PFSK-1 (cell line): ENCODE results near the gene ZNF177. TPM values are rescaled to one million over a fixed set of nuclear protein-coding genes. Genes with fewer than 3 reads are reported as not detected.

Experiments
- FOXP2 ChIP-seq: optimal IDR thresholded peaks from 2 replicates; pipeline ENCODE3; 2011; ENCODE audit warnings: borderline replicate concordance, control low read depth, inconsistent platforms; ENCODE audit not compliant: insufficient read depth; ENCODE audit errors: extremely low read length, extremely low read depth
- POLR2AphosphoS5 ChIP-seq: IDR thresholded peaks from 2 replicates; pipeline ENCODE4 v1.6.1; 2012; ENCODE audit warnings: low read depth, mild to moderate bottlenecking, control low read depth, low read length, moderate library complexity
- SIN3A ChIP-seq: IDR thresholded peaks from 2 replicates; pipeline ENCODE4 v1.6.1; 2012; ENCODE audit warnings: mild to moderate bottlenecking, low read length, moderate library complexity, borderline replicate concordance; ENCODE audit not compliant: insufficient read depth
- TAF1 ChIP-seq: IDR thresholded peaks from 2 replicates; pipeline ENCODE4 v1.6.1; 2012; ENCODE audit warnings: low read length, control low read depth, borderline replicate concordance; ENCODE audit not compliant: insufficient read depth
- polyA plus RNA-seq: library from polyadenylated mRNA; unstranded; fragments of >200 nt; gene quantifications from one replicate; pipeline ENCODE4 v1.2.1, GENCODE V29; 2012; ENCODE audit warnings: low read depth, missing spikeins; ENCODE audit not compliant: insufficient read length
- TF ChIP-seq, protein P1 (sequence below), 2 experiments: IDR thresholded peaks; 2 replicates each; pipeline versions ENCODE4 v1.6.1 to v1.8.0; 2011 to 2012; ENCODE audit warnings: low read depth in 2 of 2, low read length in 2 of 2, control low read depth in 1 of 2, inconsistent platforms in 1 of 2, mild to moderate bottlenecking in 1 of 2, moderate library complexity in 1 of 2; ENCODE audit not compliant: insufficient read depth in 1 of 2

The ZNF177 gene
- polyA plus RNA-seq = 0.38 TPM

DNA sequence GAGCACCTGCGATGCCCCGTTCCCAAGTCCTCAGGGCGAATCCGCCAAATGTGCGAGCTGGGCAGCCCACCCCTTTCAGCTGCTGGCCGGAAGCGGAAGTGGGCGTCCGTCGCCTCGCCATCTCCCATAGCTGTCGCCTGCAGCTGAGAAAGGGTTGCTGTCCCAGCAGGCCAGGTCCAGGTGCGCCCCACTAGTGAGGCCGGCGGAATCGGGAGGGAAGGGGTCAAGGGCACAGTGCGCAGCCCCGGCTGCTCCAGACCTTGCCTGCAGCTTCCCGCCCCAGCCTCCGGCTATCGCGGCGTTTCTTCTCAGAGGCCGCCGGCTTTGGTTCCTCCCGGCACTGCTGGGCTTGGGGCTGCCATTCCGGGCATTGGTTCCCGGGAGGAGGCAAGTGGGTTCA lies at the start of gene ZNF177:
Gene ZNF177 (plus strand): TSS at position 109 of the 400 bp plus-strand sequence. CDS start 15,299 bp downstream, outside the sequence.
- TF ChIP-seq POLR2AphosphoS5 = peak; percentile 29; the same call in 1 of the 2 replicates
- no peak for TF ChIP-seq FOXP2

DNA sequence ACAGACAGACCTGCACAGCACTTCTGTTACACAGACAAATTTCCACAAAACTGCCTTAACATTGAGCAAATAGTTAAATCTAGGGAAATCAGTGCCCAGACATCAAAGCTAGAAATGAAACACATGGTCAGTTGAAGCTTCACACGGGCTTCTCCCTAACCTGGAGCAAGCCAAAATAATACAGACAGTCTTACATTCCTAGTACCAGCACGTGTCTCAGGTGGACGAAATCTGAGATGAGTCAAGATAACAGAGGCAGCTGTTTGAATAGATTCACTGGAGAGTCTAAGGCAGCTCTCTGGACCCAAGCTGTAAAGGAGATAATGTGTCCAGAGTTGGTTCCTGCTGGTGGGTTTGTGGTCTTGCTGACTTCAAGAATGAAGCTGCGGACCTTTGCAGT lies 49.1 kb upstream of the ZNF177 start:
- TF ChIP-seq TAF1 = no peak
- TF ChIP-seq FOXP2 = no peak
- TF ChIP-seq SIN3A = no peak
- TF ChIP-seq POLR2AphosphoS5 = no peak
- TF ChIP-seq, protein P1, sequence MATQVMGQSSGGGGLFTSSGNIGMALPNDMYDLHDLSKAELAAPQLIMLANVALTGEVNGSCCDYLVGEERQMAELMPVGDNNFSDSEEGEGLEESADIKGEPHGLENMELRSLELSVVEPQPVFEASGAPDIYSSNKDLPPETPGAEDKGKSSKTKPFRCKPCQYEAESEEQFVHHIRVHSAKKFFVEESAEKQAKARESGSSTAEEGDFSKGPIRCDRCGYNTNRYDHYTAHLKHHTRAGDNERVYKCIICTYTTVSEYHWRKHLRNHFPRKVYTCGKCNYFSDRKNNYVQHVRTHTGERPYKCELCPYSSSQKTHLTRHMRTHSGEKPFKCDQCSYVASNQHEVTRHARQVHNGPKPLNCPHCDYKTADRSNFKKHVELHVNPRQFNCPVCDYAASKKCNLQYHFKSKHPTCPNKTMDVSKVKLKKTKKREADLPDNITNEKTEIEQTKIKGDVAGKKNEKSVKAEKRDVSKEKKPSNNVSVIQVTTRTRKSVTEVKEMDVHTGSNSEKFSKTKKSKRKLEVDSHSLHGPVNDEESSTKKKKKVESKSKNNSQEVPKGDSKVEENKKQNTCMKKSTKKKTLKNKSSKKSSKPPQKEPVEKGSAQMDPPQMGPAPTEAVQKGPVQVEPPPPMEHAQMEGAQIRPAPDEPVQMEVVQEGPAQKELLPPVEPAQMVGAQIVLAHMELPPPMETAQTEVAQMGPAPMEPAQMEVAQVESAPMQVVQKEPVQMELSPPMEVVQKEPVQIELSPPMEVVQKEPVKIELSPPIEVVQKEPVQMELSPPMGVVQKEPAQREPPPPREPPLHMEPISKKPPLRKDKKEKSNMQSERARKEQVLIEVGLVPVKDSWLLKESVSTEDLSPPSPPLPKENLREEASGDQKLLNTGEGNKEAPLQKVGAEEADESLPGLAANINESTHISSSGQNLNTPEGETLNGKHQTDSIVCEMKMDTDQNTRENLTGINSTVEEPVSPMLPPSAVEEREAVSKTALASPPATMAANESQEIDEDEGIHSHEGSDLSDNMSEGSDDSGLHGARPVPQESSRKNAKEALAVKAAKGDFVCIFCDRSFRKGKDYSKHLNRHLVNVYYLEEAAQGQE (IDR thresholded peaks at IDR 0.05; ENCODE audit: insufficient read depth in 1 of 2, low read depth in 2 of 2, low read length in 2 of 2) = no peak

DNA sequence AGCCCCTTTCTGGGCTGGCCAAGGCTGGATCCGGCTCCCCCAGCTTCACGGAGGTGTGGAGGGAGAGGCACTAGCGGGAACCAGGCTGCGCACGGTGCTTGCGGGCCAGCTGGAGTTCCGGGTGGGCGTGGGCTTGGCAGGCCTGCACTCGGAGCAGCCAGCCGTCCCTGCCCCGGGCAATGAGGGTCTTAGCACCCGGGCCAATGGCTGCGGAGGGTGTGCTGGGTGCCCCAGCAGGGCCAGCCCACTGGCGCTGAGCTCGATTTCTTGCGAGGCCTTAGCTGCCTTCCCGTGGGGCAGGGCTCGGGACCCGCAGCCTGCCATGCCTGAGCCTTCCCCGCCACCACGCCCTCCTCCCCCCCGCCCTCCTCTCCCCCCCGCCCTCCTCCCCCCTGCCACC lies 41.5 kb upstream of the ZNF177 start:
- TF ChIP-seq, protein P1 (IDR thresholded peaks at IDR 0.05; ENCODE audit: insufficient read depth in 1 of 2, low read depth in 2 of 2, low read length in 2 of 2) = no peak
- TF ChIP-seq FOXP2 = no peak
- TF ChIP-seq TAF1 = no peak
- no peak for TF ChIP-seq SIN3A
- no peak for TF ChIP-seq POLR2AphosphoS5

DNA sequence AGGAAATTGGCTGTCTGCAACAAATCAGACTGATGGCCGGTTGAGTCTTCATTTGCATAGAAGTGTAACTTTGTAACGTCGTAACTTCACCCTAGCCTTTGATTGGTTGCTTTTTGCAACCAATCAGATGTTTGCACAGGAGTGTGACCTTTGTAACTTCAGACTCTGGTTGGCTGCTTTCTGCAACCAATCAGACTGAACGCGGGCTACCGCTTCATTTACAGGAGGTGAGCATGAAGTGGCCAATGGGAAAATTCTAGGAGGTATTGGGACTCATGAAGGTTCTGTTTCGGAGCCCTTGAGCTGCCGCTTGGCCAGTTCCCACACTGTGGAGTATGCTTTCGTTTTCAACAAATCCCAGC lies 39.3 kb upstream of the ZNF177 start:
- no peak for TF ChIP-seq POLR2AphosphoS5
- TF ChIP-seq TAF1 = no peak
- TF ChIP-seq, protein P1 (IDR thresholded peaks at IDR 0.05; ENCODE audit: insufficient read depth in 1 of 2, low read depth in 2 of 2, low read length in 2 of 2) = no peak
- no peak for TF ChIP-seq SIN3A
- no peak for TF ChIP-seq FOXP2

DNA sequence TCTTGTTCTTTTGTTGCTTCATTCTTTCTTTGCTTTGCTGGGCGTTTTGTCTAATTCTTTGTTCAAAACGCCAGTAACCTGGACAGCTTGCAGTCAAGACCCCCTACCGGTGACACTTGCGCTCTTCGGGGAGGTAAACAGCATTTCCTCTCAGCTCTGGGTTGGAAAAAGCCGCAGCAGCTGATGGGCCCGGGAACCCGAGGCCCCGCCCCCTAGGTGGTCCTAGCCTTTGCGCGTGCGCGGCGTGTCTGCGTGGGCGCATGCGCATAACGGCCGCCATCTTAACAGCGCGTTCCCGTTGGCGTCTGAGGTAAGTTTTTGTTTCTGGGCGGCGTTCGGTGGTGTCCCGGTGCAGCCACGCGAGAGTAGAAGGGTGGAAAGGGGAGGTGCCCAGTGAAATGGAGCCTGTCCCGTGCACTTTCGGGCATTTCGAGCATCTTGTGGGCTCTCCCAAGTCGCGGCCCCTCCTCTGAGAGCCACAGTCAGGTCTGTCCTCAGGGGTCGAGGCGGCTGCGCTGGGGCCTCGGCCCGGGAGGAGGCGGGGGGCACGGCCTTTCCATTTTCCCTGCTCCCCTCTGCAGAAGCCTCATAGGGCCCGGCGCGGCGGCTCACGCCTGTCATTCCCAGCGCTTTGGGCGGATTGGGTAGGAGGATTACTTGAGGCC lies 38.8 kb upstream of the ZNF177 start, which contains the start of gene ZNF559:
Gene ZNF559 (plus strand): TSS at position 261 of the 665 bp plus-strand sequence. CDS start 14,371 bp downstream, outside the sequence.
- no peak for TF ChIP-seq TAF1
- no peak for TF ChIP-seq FOXP2
- no peak for TF ChIP-seq SIN3A
- TF ChIP-seq, protein P1 (IDR thresholded peaks at IDR 0.05; ENCODE audit: insufficient read depth in 1 of 2, low read depth in 2 of 2, low read length in 2 of 2) = 0 out of 4 replicates have a peak, but pooled peaks of 1 of the 2 experiments have one; percentile 35
- peak; percentile 45; the same call in 1 of the 2 replicates for TF ChIP-seq POLR2AphosphoS5
